ENCODE results near the gene ALX4.

ALX4 gene

GRCh38 chr11:44288133-44288526 is 21.8 kb downstream of the ALX4 start:
- no peaks in the 10 kb centered on the region for H3F3A ChIP-seq (ENCODE audit: insufficient read depth, low read length)
- H3K79me2 ChIP-seq (ENCODE audit: low read length): no peaks in the 10 kb centered on the region
- H3K27ac ChIP-seq (ENCODE audit: low read length): no peak overlapping the region
- H4K20me1 ChIP-seq (ENCODE audit: insufficient read depth, low read length): no peaks in the 10 kb centered on the region
- no peak overlapping the region for H3K4me3 ChIP-seq (ENCODE audit: low read length)
- no peaks in the 10 kb centered on the region for H3K4me1 ChIP-seq (ENCODE audit: low read length)
- TF ChIP-seq CTCF (IDR thresholded peaks at IDR 0.05; ENCODE audit: low read length) (no peak), EZH2 (optimal IDR thresholded peaks at IDR 0.05; ENCODE audit: low read depth, low read length) (no peak), EZH2phosphoT487 (IDR thresholded peaks at IDR 0.05; ENCODE audit: low read length) (no peak)
- no peak overlapping the region for H3K9ac ChIP-seq (ENCODE audit: low read length)
- no peaks in the 10 kb centered on the region for H3K9me3 ChIP-seq (replicated peaks; ENCODE audit: insufficient read depth, low read length)
- no peak for DNase-seq
- no peaks in the 10 kb centered on the region for H3K36me3 ChIP-seq (replicated peaks; ENCODE audit: insufficient read depth, low read length)
- H3K9me2 ChIP-seq (replicated peaks; ENCODE audit: insufficient read depth, low read length): no peaks in the 10 kb centered on the region
- no peaks in the 10 kb centered on the region for H3K27me3 ChIP-seq (replicated peaks; ENCODE audit: insufficient read depth, low read length)
- H2AFZ ChIP-seq (ENCODE audit: low read length): no peak overlapping the region
- no peak overlapping the region for H3K4me2 ChIP-seq (ENCODE audit: low read depth, low read length)

- Histone ChIP-seq H3K27ac (ENCODE audit: low read length) (no peak overlapping the region), H3K4me2 (ENCODE audit: low read depth, low read length) (no peak overlapping the region), H3K36me3 (replicated peaks; ENCODE audit: insufficient read depth, low read length) (no peaks in the 10 kb centered on the region), H3K79me2 (ENCODE audit: low read length) (no peaks in the 10 kb centered on the region), H4K20me1 (ENCODE audit: insufficient read depth, low read length) (no peaks in the 10 kb centered on the region), H3F3A (ENCODE audit: insufficient read depth, low read length) (no peaks in the 10 kb centered on the region), H3K4me3 (ENCODE audit: low read length) (no peak overlapping the region), H3K4me1 (ENCODE audit: low read length) (no peaks in the 10 kb centered on the region), H3K27me3 (replicated peaks; ENCODE audit: insufficient read depth, low read length) (no peaks in the 10 kb centered on the region), H3K9me2 (replicated peaks; ENCODE audit: insufficient read depth, low read length) (no peaks in the 10 kb centered on the region), H3K9me3 (replicated peaks; ENCODE audit: insufficient read depth, low read length) (no peaks in the 10 kb centered on the region), H3K9ac (ENCODE audit: low read length) (no peak overlapping the region), H2AFZ (ENCODE audit: low read length) (no peak overlapping the region)
- no peak for DNase-seq
- TF ChIP-seq CTCF (IDR thresholded peaks at IDR 0.05; ENCODE audit: low read length) (no peak), EZH2 (optimal IDR thresholded peaks at IDR 0.05; ENCODE audit: low read depth, low read length) (no peak), EZH2phosphoT487 (IDR thresholded peaks at IDR 0.05; ENCODE audit: low read length) (no peak)
Observed at GRCh38 chr11:44286911-44287310, 23.0 kb downstream of the ALX4 start.

GRCh38 chr11:44286268-44286880 is 23.6 kb downstream of the ALX4 start:
- Histone ChIP-seq H3K4me1 (ENCODE audit: low read length) (no peaks in the 10 kb centered on the region), H3K9ac (ENCODE audit: low read length) (no peak overlapping the region)
- TF ChIP-seq CTCF (IDR thresholded peaks at IDR 0.05; ENCODE audit: low read length) (peak; percentile 95), EZH2 (optimal IDR thresholded peaks at IDR 0.05; ENCODE audit: low read depth, low read length) (no peak)

More at GRCh38 chr11:44286268-44286880, 23.6 kb downstream of the ALX4 start:
- Histone ChIP-seq H3K4me2 (ENCODE audit: low read depth, low read length) (no peak overlapping the region), H3K9me3 (replicated peaks; ENCODE audit: insufficient read depth, low read length) (no peaks in the 10 kb centered on the region), H3K9me2 (replicated peaks; ENCODE audit: insufficient read depth, low read length) (no peaks in the 10 kb centered on the region), H3K79me2 (ENCODE audit: low read length) (no peaks in the 10 kb centered on the region), H3F3A (ENCODE audit: insufficient read depth, low read length) (no peaks in the 10 kb centered on the region), H3K27me3 (replicated peaks; ENCODE audit: insufficient read depth, low read length) (no peaks in the 10 kb centered on the region), H3K4me3 (ENCODE audit: low read length) (no peak overlapping the region), H4K20me1 (ENCODE audit: insufficient read depth, low read length) (no peaks in the 10 kb centered on the region), H2AFZ (ENCODE audit: low read length) (no peak overlapping the region), H3K27ac (ENCODE audit: low read length) (no peak overlapping the region), H3K36me3 (replicated peaks; ENCODE audit: insufficient read depth, low read length) (no peaks in the 10 kb centered on the region)
- peak; percentile 66 for DNase-seq

Data from MM.1S (cell line).